HG03439 (cell line): Measurements from ENCODE around the gene TMEM131.
"Not testable (repeated sequence)": the region's sequence is repeated elsewhere in the genome, so short reads cannot be mapped to it uniquely, and the experiment has no call there.

Source experiments
- ATAC-seq: cut with Tn5 transposase; IDR thresholded peaks from one replicate; pipeline ENCODE4 v1.9.1; 2021; ENCODE audit warnings: mild to moderate bottlenecking, moderate library complexity; ENCODE audit not compliant: unreplicated experiment

The TMEM131 gene

DNA sequence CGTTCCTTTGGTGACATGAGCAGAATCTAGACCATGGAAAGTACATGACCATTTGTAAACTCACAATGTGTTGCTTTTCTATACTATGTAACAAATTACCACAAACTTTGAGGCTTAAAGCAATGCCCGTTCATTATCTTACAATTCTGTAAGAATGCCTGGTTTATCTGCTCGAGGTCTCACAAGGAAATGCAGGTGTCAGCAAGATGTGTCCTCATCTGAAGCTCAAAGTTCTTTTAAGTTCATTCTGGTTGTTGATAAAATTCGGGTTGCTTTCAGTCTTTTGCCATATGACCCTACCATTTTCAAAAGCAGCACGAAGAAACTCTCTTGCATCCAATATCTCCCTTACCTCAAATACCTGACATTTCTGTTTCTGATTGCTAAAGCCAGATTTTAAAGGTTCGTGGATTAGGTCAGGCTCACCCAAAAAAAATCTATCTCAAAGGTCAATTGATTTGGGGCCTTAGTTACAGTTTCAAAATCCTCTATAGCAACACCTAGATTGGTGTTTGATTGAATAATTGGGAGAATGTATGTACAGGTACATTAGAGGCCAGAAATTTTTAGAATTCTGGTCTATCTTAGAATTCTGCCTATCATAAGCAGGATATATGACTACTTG is 125.9 kb downstream of the TMEM131 start:
- no peak for ATAC-seq

DNA sequence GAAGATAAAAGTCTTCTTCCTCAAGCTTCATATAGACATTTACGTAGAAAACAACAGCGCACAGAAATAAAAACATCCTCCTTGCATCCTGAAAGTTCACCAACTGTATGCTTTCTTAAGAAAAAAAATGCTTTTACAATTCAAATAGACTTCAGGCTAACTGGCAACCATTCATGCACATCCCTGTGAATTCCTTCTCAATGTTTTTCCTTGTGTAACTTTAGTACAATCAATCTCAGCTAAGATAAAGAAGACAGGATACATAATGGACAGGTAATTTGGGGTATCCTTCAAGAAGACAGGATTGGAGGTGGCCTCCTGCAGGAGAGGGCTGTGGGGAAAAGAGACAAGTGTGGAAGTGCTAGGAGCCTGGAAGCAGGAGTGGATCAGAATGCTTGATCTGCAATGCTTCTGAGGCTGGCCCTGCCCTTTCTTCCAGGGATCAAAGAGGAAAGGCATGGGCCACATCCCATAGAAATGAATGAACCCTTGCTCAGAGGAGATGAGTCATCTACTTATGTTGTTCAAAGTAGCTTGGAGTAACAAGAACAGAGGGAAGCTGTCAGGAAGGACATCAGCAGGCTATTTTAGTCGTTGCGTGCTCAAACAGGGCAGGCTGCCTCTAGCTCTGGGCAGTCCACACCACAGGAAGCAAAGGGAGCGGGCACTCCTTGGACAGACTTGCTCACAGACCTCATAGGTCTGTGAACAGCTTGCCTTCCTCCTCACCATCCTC is 126.6 kb downstream of the TMEM131 start:
- no peak for ATAC-seq

DNA sequence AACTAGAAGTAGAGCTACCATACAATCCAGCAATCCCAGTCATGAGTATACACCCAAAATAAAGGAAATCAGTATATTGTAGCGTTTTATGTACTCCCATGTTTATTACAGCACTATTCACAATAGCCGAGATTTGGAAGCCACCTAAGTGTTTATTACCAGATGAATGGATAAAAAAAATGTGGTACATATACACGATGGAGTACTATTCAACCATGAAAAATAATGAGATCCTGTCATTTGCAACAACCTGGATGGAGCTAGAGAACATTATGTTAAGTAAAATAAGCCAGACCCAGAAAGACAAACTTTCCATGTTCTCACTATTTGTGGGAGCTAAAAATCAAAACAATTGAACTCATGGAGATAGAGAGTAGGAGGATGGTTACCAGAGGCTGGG is 131.9 kb downstream of the TMEM131 start:
- ATAC-seq = no peak

DNA sequence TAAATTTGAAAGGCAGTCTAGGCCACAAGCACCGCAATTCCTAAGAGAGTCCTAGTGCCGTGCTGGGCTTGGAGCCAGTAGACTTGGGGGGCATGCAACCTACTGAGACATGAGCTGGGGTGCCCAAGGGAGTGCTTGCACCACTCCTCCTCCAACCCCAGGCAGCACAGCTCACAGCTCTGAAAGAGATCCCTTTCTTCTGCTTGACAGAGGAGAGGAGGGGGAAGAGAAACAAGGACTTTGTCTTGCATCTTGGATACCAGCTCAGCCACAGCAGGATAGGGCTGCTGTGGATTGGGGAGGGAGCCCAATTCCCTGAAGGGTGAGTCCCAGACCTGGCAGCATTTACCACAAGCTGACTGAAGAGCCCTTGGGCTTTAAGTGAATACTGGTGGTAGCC is 134.6 kb downstream of the TMEM131 start:
- no peak for ATAC-seq

DNA sequence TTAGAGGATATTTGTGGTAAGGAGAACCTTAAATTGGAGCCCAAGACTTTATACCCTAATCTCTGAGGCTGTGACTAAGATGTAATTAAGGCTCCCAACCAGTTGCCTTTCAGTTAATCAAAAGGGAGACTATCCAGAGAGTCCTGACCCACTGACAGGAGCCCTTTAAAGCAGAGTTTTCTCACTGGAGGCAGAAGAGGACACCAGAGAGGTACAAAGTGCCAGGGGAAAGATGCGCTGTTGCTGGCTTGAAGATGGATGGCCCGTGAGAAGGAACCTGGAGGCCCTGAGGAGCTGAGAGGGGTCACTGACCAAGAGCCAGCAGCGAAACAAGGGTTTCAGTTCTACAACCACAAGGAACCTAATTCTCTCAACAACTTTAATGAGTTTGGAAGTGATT is 137.3 kb downstream of the TMEM131 start:
- ATAC-seq = no peak

DNA sequence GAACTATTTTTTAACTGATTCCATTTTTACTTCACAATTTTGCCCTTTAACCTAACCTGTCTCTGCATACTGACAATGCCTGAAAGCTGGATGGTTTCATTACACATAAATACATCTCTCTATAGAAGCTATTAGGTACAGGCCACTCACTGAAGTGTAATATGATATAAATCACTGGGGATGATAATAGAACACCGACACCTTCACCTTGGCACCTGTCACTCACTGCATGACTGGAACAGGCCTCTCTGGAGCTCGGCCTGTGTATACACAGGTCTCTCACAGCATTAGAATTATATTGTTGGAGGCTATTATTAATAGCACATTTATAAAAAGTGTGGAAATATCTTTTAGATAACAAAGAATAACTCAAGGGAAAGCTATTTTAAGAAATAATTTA is 138.2 kb downstream of the TMEM131 start:
- ATAC-seq = no peak

DNA sequence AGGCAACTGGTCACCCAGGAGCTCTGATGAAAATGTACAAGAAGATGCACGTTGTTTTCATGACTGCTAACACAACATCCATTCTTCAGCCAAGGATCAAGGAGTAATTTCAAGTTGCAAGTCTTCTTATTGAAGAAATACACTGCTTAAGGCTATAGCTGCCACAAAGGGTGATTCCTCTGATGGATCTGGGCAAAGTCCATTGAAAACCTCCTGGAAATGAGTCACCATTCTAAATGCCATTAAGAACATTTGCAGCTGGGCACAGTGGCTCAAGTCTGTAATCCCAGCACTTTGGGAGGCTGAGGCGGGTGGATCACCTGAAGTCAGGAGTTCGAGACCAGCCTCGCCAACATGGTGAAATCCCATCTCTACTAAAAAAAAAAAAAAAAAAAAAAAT is 142.7 kb downstream of the TMEM131 start:
- ATAC-seq = not testable (repeated sequence)

DNA sequence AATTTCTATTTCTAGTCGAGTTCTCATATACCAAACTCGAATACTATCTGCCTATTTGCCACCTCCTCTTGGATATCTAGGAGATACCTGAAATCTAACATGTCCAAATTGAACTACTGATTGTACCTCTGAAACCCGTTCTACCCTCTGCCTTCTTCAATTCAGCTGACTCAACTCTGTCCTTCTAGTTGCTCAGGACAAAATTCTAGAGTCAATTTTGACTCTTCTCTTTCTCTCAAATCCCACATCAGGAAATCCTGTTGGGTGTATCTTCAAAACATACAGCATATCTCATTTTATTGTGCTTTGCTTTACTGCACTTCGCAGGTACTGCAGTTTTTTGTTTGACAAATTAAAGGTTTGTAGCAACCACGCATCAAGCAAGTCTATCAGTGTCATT is 144.6 kb downstream of the TMEM131 start:
- ATAC-seq = no peak

DNA sequence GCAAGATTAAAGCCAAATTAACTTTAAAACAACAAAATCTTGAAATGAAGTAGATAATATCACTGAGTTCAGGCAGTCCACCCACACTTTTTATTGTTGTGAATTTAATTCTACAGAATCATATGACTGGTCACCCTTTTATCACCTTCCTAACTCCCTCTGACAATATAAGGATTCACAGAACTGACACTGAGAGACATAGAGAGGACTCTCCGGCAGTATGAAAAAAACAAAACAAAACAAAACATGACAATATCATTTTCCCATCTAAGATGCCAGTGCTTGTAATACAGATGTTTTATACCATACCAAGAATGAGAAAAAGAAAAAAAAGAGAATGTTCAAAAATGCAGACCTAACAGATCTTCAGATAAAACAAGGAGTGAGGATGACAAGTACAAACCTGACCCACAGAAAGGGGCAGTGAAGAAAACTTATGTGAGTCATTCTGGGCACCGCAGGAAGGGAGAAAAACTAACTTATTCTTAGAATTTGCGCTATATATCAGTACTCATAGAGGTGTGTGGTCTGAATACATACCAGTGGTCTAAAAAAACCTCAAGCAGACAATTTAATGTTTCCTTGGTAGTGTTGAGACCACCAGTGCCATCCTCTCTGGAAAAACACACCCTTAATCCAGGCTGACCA is 145.7 kb downstream of the TMEM131 start:
- no peak for ATAC-seq

DNA sequence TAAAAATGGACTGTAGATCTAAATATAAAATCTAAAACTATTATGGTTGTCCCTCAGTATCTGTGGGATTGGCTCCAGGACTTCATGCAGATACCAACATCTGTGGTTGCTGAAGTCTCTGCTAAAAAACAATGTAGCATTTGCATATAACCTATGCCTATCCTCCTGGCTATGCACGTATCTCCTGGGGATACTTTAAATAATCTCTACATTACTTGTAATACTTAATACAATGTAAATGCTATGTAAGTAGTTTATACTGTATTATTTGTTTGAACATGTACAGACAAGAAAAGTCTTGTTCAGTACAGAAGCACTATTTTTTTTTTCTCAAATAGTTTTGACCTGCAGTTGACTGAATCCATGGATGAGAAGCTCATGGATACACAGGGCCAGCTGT is 147.4 kb downstream of the TMEM131 start:
- no peak for ATAC-seq

DNA sequence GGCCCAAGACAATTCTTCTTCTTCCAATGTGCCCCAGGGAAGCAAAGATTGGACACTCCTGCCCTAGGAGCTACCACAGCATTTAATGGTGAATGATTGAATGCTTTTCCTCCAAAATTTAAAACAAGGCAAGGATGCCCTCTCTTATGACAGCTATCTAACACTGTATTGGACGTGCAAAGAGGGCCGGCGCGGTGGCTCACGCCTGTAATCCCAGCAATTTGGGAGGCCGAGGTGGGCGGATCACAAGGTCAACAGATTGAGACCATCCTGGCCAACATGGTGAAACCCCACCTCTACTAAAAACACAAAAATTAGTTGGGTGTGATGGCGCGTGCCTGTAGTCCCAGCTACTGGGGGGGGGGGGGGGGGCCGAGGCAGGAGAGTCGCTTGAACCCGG is 149.0 kb downstream of the TMEM131 start:
- ATAC-seq = not testable (repeated sequence)

DNA sequence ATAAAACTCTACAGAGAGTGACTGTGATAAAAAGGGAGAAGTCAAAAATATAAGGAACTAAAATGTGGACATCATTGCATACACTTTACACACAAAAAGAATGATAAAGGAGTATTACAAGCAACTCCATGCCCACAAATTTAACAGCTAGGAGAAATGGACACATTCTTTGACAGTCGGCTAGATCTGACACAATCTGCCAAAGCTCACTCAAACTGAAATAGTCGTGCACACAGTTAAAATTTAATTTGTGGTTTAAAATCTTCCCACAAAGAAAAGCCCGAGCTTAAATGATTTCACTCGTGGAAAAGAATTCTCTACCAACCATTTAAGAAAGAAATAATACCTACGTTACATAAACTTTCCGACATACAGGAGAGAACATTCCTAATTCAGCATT is 149.9 kb downstream of the TMEM131 start:
- ATAC-seq = no peak

DNA sequence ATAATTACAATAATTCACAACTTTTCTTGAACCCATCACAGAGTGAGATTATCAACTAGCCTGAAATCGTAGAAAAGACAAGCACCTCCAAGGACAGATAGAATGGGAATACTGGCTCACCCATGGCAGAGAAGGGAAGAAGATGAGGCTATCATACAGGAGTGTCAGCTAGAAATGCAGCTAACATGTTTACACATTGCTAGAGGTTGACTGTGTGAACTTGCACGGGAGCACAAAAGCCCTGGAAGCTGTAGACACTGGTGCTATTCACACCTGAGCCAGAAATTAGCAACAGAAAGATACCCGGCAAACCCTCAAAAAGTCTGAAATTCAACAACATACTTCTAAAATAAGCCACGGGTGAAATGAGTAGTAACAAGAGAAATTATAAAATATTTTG is 150.6 kb downstream of the TMEM131 start:
- ATAC-seq = no peak

DNA sequence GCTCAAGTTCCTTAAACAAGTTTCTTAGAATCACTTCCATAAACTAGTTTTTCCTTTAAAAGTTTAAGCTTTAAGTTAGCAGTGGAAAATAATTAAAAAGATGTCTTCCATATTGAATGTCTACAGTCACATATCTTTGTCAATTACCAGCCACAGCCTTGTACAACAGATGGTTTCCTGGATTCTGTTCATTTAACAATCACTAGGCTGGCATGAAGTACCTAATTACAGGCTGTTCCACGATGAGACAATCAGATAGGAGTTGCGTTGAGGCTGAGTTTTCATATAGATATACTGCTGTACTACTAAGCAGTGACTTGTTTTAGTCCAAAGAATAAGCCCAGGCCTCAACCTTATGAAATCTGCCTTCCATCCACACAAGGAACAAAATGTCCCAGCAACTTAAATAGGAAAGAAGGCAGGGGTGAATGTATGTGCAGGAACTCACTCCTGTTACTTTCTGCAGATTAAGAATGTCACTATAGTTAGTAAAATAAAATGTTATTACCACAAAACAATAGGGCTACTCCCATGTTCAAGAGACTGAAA is 151.4 kb downstream of the TMEM131 start:
- ATAC-seq = no peak

DNA sequence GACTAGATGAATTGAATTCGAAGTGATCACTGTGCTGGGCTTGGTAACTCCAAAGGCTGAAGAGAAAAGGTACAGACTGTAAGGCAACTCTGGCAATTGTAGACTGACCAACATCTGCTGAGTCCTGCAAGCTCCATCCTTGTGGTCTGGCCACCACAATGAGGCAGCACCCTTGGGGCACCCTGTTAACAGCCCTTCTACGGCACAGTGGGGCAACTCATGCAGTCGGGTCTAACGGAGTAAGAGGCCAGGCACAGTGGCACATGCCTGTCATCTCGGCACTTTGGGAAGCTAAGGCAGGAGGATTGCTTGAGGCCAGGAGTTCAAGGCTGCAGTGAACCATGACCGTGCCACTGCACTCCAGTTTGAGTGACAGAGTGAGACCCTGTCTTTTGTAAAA is 155.6 kb downstream of the TMEM131 start:
- no peak for ATAC-seq

DNA sequence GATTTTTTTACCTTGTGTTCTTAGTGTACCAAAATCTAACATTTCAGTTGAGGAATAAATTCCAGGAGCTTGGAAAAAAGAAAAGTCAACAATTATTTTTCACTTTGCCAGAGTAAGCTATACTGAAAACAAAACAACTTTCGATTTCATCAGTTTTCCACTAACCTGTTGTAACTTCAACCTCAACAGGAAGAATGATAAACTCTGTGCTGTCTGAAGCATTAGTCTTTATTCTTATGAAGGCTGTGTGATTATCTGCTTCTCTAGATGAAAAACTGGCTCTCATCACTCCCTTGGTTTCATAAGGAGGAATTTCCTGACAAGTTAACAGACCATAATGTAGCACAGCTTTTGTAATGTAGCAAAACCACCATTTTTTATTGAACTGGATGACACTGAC is 161.1 kb downstream of the TMEM131 start:
- ATAC-seq = no peak

DNA sequence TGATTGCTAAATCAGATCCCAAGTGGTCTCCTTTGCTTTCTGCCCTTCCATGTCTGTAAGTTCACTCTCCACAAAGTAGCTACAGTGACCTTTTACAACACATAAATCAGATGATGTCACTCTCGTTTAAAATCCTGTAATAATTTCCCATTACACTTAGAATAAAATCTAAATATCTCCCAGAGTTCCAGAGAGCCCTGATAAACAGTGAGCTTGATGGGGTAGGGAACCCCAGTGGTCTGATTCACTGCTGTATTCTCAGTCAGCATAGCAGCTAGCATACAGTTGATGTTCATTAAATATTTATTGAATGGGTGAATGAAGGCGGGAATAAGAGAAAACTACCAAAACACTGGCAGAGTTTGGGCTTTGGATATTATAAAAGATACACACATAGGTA is 164.6 kb downstream of the TMEM131 start:
- ATAC-seq = no peak

DNA sequence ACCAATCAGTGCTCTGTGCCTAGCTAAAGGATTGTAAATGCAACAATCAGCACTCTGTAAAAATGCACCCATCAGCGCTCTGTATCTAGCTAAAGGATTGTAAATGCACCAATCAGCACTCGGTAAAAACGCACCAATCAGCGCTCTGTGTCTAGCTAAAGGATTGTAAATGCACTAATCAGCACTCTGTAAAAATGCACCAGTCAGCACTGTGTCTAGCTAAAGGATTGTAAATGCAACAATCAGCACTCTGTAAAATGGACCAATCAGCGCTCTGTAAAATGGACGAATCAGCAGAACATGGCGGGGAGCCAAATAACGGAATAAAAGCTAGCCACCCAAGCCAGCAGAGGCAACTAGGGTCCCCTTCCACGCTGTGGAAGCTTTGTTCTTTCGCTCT is 166.5 kb downstream of the TMEM131 start:
- ATAC-seq = not testable (repeated sequence)

DNA sequence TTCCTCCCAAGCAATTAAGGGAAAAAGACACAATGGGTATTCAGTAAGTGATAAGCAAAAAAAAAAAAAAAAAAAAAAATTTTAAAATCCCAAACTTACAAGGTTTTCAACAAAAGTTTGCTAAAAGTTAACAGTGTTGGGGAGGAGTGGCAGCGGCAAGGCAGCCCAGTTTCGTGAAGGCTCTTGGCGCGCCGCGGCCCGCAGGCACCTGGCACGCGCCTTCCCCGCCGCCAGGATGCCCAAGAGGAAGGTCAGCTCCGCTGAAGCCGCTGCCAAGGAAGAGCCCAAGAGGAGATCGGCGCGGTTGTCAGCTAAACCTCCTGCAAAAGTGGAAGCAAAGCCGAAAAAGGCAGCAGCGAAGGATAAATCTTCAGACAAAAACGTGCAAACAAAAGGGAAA is 168.7 kb downstream of the TMEM131 start:
- ATAC-seq = not testable (repeated sequence)

DNA sequence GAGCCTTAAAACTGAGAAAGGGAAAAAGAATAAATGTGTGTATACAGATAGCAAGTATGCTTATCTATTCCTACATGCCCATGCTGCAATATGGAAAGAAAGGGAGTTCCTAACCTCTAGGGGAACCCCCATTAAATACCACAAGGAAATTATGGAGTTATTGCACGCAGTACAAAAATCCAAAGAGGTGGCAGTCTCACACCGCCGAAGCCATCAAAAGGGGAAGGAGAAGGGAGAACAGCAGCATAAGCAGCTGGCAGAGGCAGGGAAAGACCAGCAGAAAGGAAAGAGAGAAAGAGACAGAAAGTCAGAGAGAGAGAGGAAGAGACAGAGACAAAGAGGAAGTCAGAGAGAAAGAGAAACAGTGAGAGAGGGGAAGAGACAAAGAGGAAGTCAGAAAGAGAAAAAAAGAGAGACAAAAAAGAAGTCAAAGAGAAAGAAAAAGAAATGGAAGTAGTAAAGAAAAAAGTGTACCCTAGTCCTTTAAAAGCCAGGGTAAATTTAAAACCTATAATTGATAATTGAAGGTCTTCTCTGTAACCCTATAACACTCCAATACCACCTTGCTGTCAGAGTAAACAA is 169.4 kb downstream of the TMEM131 start:
- ATAC-seq = not testable (repeated sequence)

DNA sequence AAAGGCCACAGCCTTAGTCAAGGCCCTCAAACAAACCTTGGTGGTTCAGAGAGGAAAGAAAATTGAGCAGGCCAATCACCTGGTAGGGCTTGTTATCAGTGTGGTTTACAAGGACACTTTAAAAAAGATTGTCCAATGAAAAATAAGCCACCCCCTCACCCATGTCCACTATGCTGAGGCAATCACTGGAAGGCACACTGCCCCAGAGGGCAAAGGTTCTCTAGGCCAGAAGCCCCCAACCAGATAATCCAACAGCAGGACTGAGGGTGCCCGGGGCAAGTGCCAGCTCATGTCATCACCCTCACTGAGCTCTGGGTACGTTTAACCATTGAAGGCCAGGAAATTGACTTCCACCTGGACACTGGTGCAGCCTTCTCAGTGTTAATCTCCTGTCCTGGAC is 171.7 kb downstream of the TMEM131 start:
- ATAC-seq = not testable (repeated sequence)

DNA sequence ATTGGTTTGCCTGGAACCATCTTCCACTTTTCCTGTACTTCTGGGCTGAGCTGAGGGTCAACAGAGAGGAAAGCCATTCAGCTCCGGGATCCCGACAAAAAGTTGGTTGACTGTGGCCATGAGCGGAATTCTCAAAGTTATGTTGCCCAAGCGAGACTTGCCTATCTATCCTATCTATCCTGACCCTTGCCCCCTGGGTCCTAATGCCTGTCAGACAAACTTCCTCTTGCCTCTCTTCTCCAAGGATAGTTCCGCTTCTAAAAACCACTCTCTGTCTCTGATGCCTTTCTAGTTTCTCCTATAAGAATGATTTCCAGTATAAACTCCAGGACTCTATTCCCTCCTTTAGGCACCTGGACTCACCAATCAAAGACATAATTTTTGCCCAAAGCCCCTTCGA is 173.9 kb downstream of the TMEM131 start:
- not testable (repeated sequence) for ATAC-seq
